ENCODE measurements around the gene GUCY2D. TPM values are rescaled to one million over a fixed set of nuclear protein-coding genes. Genes with fewer than 3 reads are reported as not detected.

GUCY2D gene
- polyA plus RNA-seq, 4 donors, result 0.37 to 0.88 (median 0.40) TPM; not detected in 1

DNA sequence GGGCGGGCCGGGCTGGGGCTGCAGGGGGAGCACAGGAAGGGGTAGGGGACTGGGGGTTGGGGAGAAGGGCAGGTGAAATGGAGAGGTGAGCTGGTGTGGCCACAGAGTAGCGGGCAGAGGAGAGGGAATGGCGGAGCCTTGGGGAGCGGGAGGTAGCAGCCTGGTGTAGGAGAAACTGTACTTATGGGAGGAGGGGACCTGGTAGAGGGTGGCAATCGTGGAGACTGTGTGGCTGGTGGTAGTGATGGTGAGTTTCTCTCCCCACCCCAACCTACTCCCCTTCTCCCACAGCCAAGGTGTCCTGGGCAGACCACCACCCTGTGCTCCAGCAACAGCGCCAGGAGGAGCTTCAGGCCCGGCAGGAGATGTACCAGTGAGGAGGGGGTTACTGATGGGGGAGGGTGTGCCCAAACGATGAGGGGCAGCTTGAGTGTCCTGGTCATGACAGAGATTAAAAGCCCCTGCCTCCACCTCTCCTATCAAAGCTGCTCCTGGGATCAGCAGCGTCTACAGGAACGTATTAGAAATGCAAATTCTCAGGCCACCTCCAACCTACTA lies 37.3 kb downstream of the GUCY2D start:
- DNase-seq (ENCODE audit: low read depth in 4 of 4, low spot score in 2 of 4), result no peak

DNA sequence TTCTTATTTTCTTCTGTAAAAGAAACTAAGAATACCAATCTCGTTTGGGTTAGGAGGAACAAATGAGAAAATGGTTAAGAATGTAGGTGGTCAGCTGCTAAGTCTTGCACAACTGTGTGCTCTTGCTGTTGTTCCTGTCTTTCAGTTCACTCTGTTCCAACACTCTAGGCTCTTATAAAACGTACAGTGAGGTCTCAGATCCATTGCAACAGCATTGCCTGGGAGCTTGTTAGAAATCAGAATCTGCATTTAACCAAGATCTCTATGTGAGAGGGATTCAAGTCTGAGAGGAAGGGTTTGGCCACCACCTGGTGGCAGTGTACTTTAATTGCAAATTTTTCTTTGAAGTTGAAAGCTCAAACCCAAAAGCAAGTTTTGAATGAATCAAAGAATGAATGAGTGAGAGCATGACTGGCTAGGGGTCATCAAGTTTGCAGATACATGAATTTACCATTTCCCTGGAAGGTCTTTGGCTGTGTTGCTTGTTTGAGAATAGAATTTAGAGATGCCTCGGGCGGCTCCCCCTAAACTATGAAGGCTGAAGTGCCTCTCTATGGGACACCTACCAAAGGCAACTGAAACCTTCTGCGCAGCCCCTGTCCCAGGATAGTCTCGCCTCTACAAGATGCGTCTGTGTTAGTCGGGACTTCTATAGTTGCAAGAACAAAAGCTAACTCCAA lies 39.0 kb downstream of the GUCY2D start:
- DNase-seq (ENCODE audit: low read depth in 4 of 4, low spot score in 2 of 4), result no peak

DNA sequence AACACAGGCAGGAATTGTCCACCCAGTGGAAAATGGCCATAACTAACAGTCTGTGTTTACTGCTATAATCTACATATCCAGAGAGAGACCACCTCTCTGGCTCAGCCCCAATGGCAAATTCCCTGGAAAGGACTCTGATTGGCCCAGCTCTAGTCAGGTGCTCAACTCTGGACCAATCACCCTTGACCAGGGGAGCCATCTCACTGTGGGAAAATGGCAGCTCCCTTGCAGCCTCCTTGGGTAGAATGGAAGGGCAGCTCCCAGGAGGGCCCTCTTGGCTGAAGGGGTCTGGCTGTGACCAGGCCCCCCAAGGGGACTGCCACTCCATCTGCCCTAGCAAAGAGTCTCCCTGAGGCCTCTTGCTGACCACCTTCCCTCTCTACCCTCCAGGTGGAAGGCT lies 39.6 kb downstream of the GUCY2D start:
- no peak for DNase-seq (ENCODE audit: low read depth in 4 of 4, low spot score in 2 of 4)

DNA sequence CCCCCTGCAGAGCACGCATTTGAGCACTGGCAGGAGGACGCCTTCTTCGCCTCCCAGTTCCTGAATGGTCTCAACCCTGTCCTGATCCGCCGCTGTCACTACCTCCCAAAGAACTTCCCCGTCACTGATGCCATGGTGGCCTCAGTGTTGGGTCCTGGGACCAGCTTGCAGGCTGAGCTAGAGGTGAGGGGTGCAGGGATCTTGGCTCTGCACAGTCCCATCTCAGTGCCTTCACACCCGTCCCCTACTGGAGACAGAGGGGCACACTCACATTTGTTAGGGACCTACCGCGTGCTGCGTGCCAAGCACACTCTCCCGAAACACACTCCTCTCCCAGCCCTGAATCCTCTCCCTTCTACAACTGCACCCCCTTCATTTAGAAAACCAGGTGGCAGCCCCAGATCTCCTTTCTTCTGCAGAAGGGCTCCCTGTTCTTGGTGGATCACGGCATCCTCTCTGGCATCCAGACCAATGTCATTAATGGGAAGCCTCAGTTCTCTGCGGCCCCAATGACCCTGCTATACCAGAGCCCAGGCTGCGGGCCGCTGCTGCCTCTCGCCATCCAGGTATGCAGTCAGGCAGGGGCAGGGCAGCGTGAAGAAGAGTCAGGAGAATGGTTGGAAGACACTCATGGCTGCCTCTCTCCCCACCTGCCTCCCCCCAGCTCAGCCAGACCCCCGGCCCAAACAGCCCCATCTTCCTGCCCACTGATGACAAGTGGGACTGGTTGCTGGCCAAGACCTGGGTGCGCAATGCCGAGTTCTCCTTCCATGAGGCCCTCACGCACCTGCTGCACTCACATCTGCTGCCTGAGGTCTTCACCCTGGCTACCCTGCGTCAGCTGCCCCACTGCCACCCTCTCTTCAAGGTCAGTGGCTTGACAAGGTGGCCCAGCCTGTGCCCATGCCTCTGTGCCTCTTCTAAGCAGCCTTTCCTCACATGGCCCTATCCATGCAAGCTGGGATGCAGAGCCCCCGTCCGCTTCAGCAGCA lies 42.7 kb downstream of the GUCY2D start:
- no peak for DNase-seq (ENCODE audit: low read depth in 4 of 4, low spot score in 2 of 4)

DNA sequence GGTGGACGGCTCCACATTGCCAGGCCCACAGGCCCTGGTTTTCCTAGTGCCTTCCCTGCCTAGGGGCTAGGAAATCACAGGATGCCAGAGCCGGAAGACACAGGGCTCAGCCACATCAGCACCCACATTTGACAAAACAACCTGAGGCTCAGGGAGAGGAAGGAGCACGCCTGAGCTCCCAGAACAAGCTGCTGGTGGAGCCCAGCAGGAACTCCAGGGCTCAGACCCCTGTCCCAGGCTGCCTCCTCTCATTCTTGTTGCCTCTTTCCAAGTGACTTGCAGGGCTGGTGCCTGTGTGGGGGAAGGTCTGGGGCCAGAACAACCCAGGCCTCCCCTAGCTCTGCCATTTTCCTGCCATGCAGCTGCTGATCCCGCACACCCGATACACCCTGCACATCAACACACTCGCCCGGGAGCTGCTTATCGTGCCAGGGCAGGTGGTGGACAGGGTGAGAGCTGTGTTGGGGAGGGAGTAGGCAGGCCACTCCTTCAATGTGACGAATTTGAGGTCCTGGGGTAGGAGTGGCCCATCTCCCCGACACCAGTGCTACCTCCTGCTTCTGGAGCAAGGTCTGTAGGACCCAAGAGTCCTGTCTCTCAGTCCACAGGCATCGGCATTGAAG lies 44.0 kb downstream of the GUCY2D start:
- no peak for DNase-seq (ENCODE audit: low read depth in 4 of 4, low spot score in 2 of 4)

DNA sequence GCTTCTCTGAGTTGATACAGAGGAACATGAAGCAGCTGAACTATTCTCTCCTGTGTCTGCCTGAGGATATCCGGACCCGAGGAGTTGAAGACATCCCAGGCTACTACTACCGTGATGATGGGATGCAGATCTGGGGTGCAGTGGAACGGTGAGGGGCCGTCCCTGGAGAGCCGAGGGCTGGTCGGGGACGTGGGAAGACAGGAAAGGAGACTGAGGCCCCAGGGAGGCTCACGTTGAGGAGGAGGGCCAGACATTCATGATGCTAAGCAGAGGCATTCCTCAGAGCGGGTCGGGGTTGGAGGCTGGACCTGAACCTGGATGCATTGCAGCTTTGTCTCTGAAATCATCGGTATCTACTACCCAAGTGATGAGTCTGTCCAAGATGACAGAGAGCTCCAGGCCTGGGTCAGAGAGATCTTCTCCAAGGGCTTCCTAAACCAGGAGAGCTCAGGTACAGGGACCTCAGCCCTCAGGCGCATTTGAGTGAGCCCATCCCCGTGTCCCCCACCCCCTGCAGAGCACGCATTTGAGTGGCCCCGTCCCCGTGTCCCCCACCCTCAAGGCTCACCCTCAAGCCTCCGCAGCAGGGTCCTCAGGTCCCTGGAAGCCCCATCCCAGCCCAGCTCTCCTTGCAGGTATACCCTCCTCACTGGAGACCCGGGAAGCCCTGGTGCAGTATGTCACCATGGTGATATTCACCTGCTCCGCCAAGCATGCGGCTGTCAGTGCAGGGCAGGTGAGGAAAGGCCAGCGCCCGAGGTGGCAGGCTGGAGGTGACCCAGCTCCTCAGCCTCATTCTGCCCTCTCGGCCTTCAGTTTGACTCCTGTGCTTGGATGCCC lies 44.7 kb downstream of the GUCY2D start:
- no peak for DNase-seq (ENCODE audit: low read depth in 4 of 4, low spot score in 2 of 4)

DNA sequence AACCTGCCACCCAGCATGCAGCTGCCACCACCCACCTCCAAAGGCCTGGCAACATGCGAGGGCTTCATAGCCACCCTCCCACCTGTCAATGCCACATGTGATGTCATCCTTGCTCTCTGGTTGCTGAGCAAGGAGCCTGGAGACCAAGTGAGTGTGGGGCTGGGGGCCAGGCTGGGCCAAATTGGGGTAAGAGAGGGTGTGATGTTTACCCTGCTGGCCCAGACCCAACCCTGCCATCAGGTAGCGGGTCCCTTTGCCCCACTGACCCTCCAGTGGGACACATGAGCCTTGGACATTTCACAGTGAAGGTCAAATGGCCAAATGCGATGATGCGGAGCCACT lies 45.3 kb downstream of the GUCY2D start:
- no peak for DNase-seq (ENCODE audit: low read depth in 4 of 4, low spot score in 2 of 4)

DNA sequence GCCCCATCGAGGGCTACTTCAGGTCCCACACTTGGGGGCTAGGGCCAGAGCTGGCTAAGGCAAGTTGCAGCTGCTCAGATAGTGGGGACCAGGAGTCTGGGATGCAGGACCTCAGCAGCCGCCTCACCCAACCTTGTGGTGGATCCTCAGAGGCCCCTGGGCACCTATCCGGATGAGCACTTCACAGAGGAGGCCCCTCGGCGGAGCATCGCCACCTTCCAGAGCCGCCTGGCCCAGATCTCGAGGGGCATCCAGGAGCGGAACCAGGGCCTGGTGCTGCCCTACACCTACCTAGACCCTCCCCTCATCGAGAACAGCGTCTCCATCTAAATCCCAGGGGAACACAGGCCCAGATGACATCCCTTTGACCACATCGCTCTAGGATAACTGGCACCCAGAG lies 45.8 kb downstream of the GUCY2D start:
- DNase-seq (ENCODE audit: low read depth in 4 of 4, low spot score in 2 of 4), result no peak

DNA sequence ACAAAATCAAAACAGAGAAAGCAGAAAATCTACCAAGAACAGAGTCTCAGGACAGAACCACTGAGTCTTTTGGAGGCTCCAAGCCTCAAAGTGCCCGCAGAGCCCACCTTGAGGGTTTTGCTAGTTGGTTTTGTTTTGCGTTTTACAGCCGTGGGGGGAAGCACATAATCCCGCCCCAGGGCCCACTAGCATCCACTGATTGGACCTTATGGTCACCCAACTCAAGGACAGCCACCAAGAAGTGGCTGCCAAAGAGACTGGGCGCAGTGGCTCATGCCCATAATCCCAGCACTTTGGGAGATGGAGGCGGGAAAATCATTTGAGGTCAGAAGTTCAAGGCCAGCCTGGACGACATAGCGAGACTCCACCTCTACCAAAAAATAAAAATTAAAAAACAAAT lies 46.3 kb downstream of the GUCY2D start:
- DNase-seq (ENCODE audit: low read depth in 4 of 4, low spot score in 2 of 4), result no peak

DNA sequence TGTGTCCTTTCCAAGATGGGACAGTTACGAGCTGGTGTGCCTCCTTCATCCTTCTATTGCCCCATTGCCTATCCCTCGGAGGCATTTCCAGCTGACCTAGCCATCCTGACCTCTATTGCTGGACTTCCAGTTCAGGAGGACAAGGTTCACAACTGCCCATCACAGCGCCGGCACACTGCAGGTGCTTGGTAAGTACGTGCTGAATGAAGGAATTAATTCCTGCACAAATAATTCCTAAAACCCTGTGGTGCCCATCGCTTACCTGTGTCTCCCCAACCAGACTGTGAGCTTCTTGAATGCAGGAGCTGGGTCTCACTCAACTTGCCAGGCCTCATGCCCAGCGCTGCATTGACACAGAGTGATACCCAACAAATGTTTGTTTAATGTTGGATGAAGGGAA lies 49.4 kb downstream of the GUCY2D start:
- DNase-seq (ENCODE audit: low read depth in 4 of 4, low spot score in 2 of 4), result no peak

DNA sequence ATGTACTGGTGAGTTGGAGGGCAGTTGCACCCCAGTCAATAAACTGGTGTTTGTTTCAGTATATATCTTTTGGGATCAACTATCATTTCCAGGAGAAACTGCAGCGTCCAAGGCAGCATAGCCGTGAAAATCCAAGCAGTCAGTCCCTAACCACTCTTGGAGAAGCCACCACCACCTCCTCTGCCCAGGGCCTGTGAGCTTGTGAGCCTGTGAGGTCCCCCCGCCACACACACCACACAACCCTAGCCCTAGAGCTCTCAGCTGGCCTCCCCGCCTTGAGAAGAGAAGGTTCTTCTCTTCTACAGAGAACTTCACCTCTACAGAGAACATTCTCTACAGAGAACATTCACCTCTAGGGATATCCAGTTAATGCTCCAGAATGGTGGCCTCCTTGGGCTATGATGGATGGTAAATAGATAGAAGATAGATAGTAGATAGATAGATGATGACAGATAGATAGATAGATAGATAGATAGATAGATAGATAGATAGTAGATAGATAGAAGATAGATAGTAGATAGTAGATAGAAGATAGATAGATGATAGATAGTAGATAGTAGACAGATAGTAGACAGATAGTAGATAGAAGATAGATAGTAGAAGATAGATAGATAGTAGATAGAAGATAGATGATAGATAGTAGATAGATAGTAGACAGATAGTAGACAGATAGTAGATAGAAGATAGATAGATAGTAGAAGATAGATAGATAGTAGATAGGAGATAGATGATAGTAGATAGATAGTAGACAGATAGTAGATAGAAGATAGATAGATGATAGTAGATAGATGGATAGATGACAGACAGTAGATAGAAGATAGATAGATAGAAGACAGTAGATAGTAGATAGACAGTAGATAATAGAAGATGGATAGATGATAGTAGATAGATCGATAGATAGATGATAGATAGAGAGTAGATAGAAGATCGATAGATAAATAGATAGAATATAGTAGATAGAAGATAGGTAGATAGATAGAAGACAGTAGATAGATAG lies 50.1 kb downstream of the GUCY2D start:
- DNase-seq (ENCODE audit: low read depth in 4 of 4, low spot score in 2 of 4), result no peak

DNA sequence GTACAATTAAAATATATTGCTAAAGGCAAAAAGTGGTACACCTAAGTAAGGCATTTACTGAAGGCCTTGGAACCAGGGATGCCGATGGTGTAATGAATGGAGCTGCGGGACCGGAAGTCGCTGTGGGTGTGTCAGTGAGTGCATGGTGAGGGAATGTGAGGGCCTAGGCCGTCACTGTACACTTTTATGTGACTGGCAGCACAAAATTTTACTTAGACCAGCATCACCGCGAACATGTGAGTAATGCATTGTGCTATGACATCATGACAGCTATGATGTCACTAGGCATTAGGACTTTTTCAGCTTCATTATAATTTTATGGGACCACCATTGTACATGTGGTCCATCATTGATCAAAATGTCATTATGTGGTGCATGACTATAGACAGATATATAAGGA lies 51.2 kb downstream of the GUCY2D start:
- DNase-seq (ENCODE audit: low read depth in 4 of 4, low spot score in 2 of 4), result no peak

DNA sequence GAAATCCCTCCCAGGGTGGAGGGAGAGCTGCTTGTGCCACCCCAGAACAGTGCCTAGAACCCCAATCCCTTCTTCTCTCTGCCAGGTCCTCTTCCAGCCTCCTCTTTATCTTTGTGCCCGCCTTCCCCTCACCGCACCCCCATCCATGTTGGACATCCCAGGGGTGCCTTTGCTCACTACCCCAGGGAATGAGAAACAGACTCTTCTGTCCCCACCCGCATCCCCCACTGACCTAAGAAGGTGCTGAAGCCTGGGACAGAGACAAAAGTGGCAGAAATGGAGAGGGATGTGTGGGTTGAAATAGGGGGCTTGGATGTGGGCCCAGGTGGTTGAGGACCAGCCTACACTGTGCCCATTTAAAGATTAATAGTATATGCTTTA lies 53.4 kb downstream of the GUCY2D start:
- DNase-seq (ENCODE audit: low read depth in 4 of 4, low spot score in 2 of 4), result no peak

DNA sequence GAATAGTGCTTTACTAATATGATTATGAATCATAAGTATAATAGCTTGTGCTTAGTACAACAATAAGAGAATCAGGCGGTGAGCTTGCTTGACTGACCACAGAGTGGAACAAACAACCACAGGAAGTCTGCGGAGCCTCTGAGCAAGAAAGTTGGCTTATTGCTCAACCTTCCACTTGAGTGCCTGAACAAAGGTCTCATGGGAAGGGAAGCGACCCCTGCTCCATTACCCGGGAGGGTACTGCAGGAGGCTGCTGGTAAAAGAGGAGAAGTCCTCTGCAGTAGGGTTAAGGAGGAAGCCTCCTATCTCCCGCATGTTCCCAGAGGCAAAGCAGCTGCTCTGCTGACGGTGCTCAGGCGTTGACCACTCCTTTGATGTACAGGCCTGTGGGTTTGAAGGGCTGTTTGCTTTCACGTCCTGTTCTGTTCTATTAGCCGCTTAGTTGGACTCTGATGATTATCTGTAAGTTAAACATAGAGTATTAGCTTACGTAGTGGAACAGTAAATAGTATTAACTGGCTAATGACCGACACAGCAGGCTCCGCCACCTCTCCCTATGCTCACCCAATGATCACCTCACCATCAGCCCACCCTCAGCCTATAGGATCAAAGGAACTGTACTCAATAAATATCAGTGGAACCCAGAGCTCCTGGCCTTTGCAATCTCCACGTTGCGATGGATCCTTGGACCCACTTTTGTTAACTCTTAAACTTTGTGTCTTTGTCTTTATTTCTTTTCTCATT lies 54.0 kb downstream of the GUCY2D start:
- DNase-seq (ENCODE audit: low read depth in 4 of 4, low spot score in 2 of 4), result no peak

DNA sequence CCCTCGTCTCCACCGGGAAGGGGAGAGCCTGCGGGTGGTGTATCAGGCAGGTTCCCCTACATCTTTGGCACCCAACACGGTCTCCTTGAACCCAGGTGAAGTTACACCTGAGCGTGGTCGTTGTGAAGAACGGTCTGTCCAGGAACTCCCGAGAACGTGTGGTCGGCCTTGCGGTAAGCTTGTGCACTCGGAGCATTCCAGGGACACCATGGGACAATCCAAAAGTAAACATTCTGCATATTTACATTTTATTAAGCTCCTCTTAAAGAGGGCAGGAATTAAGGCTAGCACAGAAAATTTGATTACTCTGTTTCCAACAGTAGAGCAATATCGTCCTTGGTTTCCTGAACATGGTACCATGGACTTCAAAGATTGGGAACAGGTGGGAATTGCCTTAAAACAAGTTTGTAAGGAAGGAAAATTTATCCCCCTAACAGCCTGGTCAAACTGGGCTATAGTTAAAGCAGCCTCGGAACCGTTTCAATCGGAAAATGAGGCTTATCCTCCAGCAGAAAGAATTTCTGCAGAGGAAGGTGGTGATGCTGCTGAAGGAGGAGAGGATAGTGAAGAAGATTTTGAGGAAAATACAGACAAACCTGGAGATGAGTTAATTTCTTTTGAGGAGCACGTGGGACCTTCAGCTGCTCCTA lies 54.7 kb downstream of the GUCY2D start:
- DNase-seq (ENCODE audit: low read depth in 4 of 4, low spot score in 2 of 4), result no peak

DNA sequence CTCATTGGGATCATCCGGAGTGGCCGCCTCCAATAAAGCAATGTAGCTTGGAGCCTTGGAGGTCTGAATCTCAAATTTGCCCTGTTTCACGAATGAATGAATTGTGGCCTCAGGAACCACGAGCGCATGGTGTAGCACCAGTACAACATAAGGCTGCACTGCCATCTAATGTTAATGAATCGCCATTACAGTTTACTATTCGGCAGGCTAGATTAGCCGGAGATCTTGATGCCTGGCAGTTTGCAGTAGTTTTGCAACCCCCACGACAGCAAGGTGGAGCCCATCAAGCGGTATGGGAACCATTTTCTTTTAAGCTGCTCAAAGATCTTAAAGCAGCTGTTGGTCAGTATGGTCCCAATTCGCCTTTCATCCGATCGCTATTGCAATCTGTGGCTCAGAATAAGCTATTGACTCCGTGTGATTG lies 55.3 kb downstream of the GUCY2D start:
- DNase-seq (ENCODE audit: low read depth in 4 of 4, low spot score in 2 of 4), result peak in 2 of 4 donors; percentile 59 to 78

DNA sequence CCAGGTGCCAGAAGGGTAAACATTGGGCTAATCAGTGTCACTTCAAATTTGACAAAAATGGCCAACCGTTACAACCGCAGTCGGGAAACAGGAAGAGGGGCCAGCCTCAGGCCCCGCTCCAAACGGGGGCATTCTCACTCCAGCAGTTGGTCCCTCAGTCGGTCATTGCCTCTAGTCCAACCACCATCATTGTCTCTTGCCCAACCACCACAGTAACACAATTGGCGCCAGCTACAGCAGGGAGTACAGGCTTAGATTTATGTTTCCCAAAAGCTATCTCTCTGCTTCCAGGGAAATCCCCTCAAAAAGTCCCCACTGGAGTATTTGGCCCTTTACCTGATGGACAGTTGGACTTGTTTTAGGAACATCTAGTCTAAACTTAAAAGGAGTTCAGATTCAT lies 56.7 kb downstream of the GUCY2D start:
- DNase-seq (ENCODE audit: low read depth in 4 of 4, low spot score in 2 of 4), result no peak

DNA sequence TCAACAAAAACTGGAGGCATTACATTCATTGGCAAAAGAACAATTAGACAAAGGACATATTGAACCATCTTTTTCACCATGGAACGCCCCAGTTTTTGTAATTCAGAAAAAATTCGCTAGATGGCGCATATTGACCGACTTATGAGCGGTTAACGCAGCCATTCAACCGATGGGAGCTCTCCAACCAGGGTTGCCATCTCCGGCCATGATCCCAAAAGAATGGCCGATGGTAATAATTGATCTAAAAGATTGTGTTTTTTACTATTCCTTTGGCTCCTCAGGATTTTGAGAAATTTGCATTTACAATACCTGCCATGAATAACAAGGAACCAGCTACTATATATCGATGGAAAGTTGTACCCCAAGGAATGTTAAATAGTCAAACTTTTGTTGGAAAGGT lies 57.9 kb downstream of the GUCY2D start:
- DNase-seq (ENCODE audit: low read depth in 4 of 4, low spot score in 2 of 4), result peak in 1 of 4 donors; percentile 66

All from left renal cortex interstitium (tissue), 4 donors.